ENCODE results near the gene HMGCL. TPM values are rescaled to one million over a fixed set of nuclear protein-coding genes. Genes with fewer than 3 reads are reported as not detected.
A peak's percentile ranks its signal among the peaks of the same experiment; 100 is the strongest.

The HMGCL gene
- total and polyA plus RNA-seq, 2 of the 13 experiments (the other 11 are each of a cell fraction or from before 2014, with no cell fraction given), result 21.3 to 41.4 TPM

GRCh38 chr1:23800400-23801337 lies 24.6 kb downstream of the HMGCL start, which contains the start of gene GALE (continued):
- TF ChIP-seq SNRNP70 (IDR thresholded peaks at IDR 0.05; ENCODE audit: low read depth, low read length), result no peak
- no peak for TF ChIP-seq ZNF121 (CRISPR knock-in tag; IDR thresholded peaks at IDR 0.05)
- peak; percentile 30 for TF ChIP-seq SKI (IDR thresholded peaks at IDR 0.05; ENCODE audit: partially characterized antibody)
- TF ChIP-seq SRF (IDR thresholded peaks at IDR 0.05; ENCODE audit: low read depth, low read length), result no peak
- peak; percentile 93 for TF ChIP-seq NAIF1 (CRISPR knock-in tag; IDR thresholded peaks at IDR 0.05; ENCODE audit: borderline replicate concordance)
- TF ChIP-seq, protein P1, sequence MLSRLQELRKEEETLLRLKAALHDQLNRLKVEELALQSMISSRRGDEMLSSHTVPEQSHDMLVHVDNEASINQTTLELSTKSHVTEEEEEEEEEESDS (CRISPR knock-in tag; IDR thresholded peaks at IDR 0.05; ENCODE audit: borderline replicate concordance), result no peak
- no peak for TF ChIP-seq SATB2 (CRISPR knock-in tag; IDR thresholded peaks at IDR 0.05)
- TF ChIP-seq BCL6 (CRISPR knock-in tag; IDR thresholded peaks at IDR 0.05), result 0 out of 2 replicates have a peak, but pooled peaks have one; percentile 37
- TF ChIP-seq PATZ1 (CRISPR knock-in tag; IDR thresholded peaks at IDR 0.05), result peak; percentile 58; the same call in 1 of the 2 replicates
- TF ChIP-seq SMAD9 (CRISPR knock-in tag; IDR thresholded peaks at IDR 0.05), result no peak; the same call in 1 of the 2 replicates
- TF ChIP-seq ZBTB8A (CRISPR knock-in tag; IDR thresholded peaks at IDR 0.05; ENCODE audit: borderline replicate concordance, low read depth), result 0 out of 2 replicates have a peak, but pooled peaks have one; percentile 28
- TF ChIP-seq ZSCAN12 (CRISPR knock-in tag; IDR thresholded peaks at IDR 0.05), result no peak
- no peak for TF ChIP-seq FOXM1 (CRISPR knock-in tag; IDR thresholded peaks at IDR 0.05)
- TF ChIP-seq, protein P2, sequence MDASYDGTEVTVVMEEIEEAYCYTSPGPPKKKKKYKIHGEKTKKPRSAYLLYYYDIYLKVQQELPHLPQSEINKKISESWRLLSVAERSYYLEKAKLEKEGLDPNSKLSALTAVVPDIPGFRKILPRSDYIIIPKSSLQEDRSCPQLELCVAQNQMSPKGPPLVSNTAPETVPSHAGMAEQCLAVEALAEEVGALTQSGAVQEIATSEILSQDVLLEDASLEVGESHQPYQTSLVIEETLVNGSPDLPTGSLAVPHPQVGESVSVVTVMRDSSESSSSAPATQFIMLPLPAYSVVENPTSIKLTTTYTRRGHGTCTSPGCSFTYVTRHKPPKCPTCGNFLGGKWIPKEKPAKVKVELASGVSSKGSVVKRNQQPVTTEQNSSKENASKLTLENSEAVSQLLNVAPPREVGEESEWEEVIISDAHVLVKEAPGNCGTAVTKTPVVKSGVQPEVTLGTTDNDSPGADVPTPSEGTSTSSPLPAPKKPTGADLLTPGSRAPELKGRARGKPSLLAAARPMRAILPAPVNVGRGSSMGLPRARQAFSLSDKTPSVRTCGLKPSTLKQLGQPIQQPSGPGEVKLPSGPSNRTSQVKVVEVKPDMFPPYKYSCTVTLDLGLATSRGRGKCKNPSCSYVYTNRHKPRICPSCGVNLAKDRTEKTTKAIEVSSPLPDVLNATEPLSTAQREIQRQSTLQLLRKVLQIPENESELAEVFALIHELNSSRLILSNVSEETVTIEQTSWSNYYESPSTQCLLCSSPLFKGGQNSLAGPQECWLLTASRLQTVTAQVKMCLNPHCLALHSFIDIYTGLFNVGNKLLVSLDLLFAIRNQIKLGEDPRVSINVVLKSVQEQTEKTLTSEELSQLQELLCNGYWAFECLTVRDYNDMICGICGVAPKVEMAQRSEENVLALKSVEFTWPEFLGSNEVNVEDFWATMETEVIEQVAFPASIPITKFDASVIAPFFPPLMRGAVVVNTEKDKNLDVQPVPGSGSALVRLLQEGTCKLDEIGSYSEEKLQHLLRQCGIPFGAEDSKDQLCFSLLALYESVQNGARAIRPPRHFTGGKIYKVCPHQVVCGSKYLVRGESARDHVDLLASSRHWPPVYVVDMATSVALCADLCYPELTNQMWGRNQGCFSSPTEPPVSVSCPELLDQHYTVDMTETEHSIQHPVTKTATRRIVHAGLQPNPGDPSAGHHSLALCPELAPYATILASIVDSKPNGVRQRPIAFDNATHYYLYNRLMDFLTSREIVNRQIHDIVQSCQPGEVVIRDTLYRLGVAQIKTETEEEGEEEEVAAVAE (CRISPR knock-in tag; IDR thresholded peaks at IDR 0.05; ENCODE audit: borderline replicate concordance), result peak; percentile 30; the same call in 1 of the 2 replicates
- no peak for TF ChIP-seq FOXA1 (IDR thresholded peaks at IDR 0.05)
- TF ChIP-seq FOXA1 (CRISPR knock-in tag; IDR thresholded peaks at IDR 0.05), result peak; percentile 44; the same call in 1 of the 2 replicates
- TF ChIP-seq ZNF367 (CRISPR knock-in tag; IDR thresholded peaks at IDR 0.05; ENCODE audit: borderline replicate concordance), result no peak
- TF ChIP-seq AHR (CRISPR knock-in tag; IDR thresholded peaks at IDR 0.05), result no peak
- TF ChIP-seq BHLHE40 (IDR thresholded peaks at IDR 0.05; ENCODE audit: low read length), result peak; percentile 12; the same call in 1 of the 2 replicates
- TF ChIP-seq ZNF607 (CRISPR knock-in tag; IDR thresholded peaks at IDR 0.05; ENCODE audit: borderline replicate concordance), result peak; percentile 77; the same call in 1 of the 2 replicates
- TF ChIP-seq TERF1 (CRISPR knock-in tag; IDR thresholded peaks at IDR 0.05), result no peak
